Caco-2 (cell line): ENCODE data around the gene TRAPPC6A. TPM values are rescaled to one million over a fixed set of nuclear protein-coding genes. Genes with fewer than 3 reads are reported as not detected.

Source experiments
- BruUV-seq: library from RNA; stranded (reverse); fragments of 400-500 nt; replicated peaks from 2 replicates; lab custom pipeline; 2021; lab: Mats Ljungman, UMichigan
- CTCF ChIA-PET: fragments of 300-600 bp; sonication (Branson Sonifier 250); formaldehyde crosslinking; loops from one replicate; lab custom pipeline; 2022; ENCODE audit warnings: antibody characterized with exemption; lab: Charles Lee
- POLR2A ChIA-PET: fragments of 300-600 bp; sonication (Branson Sonifier 250); formaldehyde crosslinking; loops from one replicate; lab custom pipeline; 2022; ENCODE audit warnings: antibody characterized with exemption; lab: Charles Lee
- DNase-seq, 2 experiments: peaks; one replicate each; pipeline versions ENCODE4 v3.0.0 to v3.0.0-alpha.2; 2020 to 2022
- H3K27me3 ChIP-seq: replicated peaks from 2 replicates; pipeline ENCODE4 v1.6.0; 2011; ENCODE audit warnings: low read length; ENCODE audit not compliant: control insufficient read depth, insufficient read depth
- H3K36me3 ChIP-seq: 2 replicates; pipeline ENCODE4 v1.5.1; 2011; ENCODE audit warnings: low read length; ENCODE audit not compliant: control insufficient read depth, insufficient read depth
- H3K4me1 ChIP-seq: fragments of 250-450 bp; sonication (Bioruptor Pico); 2 replicates; pipeline ENCODE4 v1.5.1; 2020; ENCODE audit warnings: mild to moderate bottlenecking
- H3K4me3 ChIP-seq: 2 replicates; pipeline ENCODE4 v1.5.1; 2011; ENCODE audit warnings: low read depth, mild to moderate bottlenecking, control low read depth, low read length
- H3K9me3 ChIP-seq: fragments of 250-450 bp; sonication (Bioruptor Pico); 2 replicates; pipeline ENCODE4 v1.5.1; 2020; ENCODE audit warnings: mild to moderate bottlenecking, moderate library complexity
- H3K27ac Mint-ChIP-seq: one replicate; pipeline ENCODE4 v1.8.0; 2022; ENCODE audit warnings: mixed read lengths; ENCODE audit not compliant: unreplicated experiment
- H3K27me3 Mint-ChIP-seq: one replicate; pipeline ENCODE4 v1.8.0; 2022; ENCODE audit warnings: mixed read lengths; ENCODE audit not compliant: insufficient read depth, unreplicated experiment
- H3K36me3 Mint-ChIP-seq: one replicate; pipeline ENCODE4 v1.8.0; 2022; ENCODE audit warnings: mild to moderate bottlenecking, mixed read lengths; ENCODE audit not compliant: insufficient read depth, unreplicated experiment
- H3K4me1 Mint-ChIP-seq: one replicate; pipeline ENCODE4 v1.8.0; 2022; ENCODE audit warnings: low read depth, mixed read lengths; ENCODE audit not compliant: unreplicated experiment
- H3K4me3 Mint-ChIP-seq: one replicate; pipeline ENCODE4 v1.8.0; 2022; ENCODE audit warnings: mild to moderate bottlenecking, moderate library complexity, mixed read lengths; ENCODE audit not compliant: unreplicated experiment
- H3K9me3 Mint-ChIP-seq: one replicate; pipeline ENCODE4 v1.8.0; 2022; ENCODE audit warnings: mixed read lengths; ENCODE audit not compliant: unreplicated experiment
- intact Hi-C: fragments of 100-400 bp; cut with micrococcal nuclease; formaldehyde crosslinking; loops from one replicate; pipeline ENCODE4 v1.10.0; 2022; ENCODE audit not compliant: unreplicated experiment
- total RNA-seq: library from RNA; stranded (reverse); gene quantifications from 2 replicates; pipeline ENCODE4 v1.2.3, GENCODE V29; 2022
- TF ChIP-seq, protein P1 (sequence below), 2 experiments: fragments of 200-600 bp in 1 of 2; IDR thresholded peaks; 1 replicate in 1 of 2; 2 replicates in 1 of 2; pipeline versions ENCODE4 v1.5.1 to v1.8.0; 2011 to 2022; ENCODE audit warnings: antibody characterized with exemption in 1 of 2, control low read depth in 1 of 2, inconsistent platforms in 1 of 2, low read depth in 1 of 2, low read length in 1 of 2, mild to moderate bottlenecking in 1 of 2, moderate library complexity in 1 of 2; ENCODE audit not compliant: insufficient read depth in 1 of 2, severe bottlenecking in 1 of 2, unreplicated experiment in 1 of 2

The TRAPPC6A gene
- total RNA-seq, 1 experiment from 2014 or later, result 53.2 TPM

DNA sequence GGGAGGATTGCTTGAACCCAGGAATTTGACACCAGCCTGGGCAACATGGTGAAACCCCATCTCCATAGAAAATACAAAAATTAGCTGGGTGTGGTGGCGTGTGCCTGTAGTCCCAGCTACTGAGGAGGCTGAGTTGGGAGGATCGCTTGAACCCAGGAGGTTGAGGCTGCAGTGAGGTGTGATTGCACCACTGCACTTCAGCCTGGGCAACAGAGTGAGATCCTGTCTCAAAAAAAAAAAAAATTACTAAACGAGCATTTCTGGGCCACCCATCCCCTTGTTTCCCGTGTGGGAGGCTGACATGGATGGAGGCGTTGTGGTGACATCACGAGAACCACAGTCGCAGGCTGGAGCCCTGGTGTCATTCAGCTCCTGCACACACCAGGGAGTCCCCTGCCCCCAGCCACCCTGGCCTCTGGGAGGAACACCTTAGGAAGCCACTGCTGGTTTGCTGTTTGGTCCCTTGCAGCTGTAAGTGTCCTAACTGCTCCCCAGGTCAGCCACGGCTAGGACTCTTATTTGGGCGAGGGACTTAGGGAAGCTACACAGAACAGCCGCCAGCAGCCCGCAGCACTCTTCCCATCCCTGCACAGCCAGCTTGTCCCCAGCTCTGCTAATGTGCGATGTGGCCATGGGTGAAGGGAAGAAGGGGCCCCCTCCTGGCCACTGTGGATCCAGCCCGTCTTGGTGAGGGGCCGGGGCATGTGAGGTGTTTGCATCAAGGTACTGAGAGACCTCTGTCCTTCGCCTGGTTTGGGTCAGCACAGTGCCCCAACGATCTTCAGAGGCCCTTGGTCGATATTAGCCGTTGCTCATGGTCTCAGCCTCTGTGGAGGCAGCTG is 30.0 kb downstream of the TRAPPC6A start:
- peaks cover 2% of the 10 kb centered on the region for H3K36me3 ChIP-seq
- TF ChIP-seq, protein P1, sequence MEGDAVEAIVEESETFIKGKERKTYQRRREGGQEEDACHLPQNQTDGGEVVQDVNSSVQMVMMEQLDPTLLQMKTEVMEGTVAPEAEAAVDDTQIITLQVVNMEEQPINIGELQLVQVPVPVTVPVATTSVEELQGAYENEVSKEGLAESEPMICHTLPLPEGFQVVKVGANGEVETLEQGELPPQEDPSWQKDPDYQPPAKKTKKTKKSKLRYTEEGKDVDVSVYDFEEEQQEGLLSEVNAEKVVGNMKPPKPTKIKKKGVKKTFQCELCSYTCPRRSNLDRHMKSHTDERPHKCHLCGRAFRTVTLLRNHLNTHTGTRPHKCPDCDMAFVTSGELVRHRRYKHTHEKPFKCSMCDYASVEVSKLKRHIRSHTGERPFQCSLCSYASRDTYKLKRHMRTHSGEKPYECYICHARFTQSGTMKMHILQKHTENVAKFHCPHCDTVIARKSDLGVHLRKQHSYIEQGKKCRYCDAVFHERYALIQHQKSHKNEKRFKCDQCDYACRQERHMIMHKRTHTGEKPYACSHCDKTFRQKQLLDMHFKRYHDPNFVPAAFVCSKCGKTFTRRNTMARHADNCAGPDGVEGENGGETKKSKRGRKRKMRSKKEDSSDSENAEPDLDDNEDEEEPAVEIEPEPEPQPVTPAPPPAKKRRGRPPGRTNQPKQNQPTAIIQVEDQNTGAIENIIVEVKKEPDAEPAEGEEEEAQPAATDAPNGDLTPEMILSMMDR (IDR thresholded peaks at IDR 0.05; ENCODE audit: insufficient read depth in 1 of 2, low read depth in 1 of 2, low read length in 1 of 2, severe bottlenecking in 1 of 2, unreplicated experiment in 1 of 2), result no peak
- no peak for DNase-seq
- Mint-ChIP-seq H3K4me1 (no peaks in the 10 kb centered on the region), H3K36me3 (peaks cover 51% of the 10 kb centered on the region), H3K27ac (peak overlapping the region; percentile 48), H3K4me3 (no peak overlapping the region), H3K27me3 (no peaks in the 10 kb centered on the region), H3K9me3 (no peaks in the 10 kb centered on the region)
- H3K4me3 ChIP-seq, result no peak overlapping the region
- POLR2A ChIA-PET, result interaction anchor here (0.7 kb wide), 1 partner anchor 56 kb away, joined by 5 read pairs; no protein-coding TSS in a partner anchor
- H3K4me1 ChIP-seq, result 0 out of 2 replicates have a peak, but pooled peaks cover 6% of the 10 kb centered on the region
- H3K9me3 ChIP-seq, result no peaks in the 10 kb centered on the region
- H3K27me3 ChIP-seq, result no peaks in the 10 kb centered on the region
- no TSS peak for BruUV-seq
- intact Hi-C loops, result no loop called here
- CTCF ChIA-PET, result interaction anchor here (0.7 kb wide), 2 partner anchors 137 to 523 kb away, joined by 3 to 4 read pairs; no protein-coding TSS in a partner anchor

- BruUV-seq, result TSS peak; percentile 30
- Mint-ChIP-seq H3K36me3 (peaks cover 50% of the 10 kb centered on the region), H3K27me3 (no peaks in the 10 kb centered on the region), H3K27ac (no peak overlapping the region), H3K9me3 (no peaks in the 10 kb centered on the region), H3K4me1 (no peaks in the 10 kb centered on the region), H3K4me3 (no peak overlapping the region)
- intact Hi-C loops, result no loop called here
- DNase-seq, result no peak
- H3K36me3 ChIP-seq, result peaks cover 2% of the 10 kb centered on the region
- ChIA-PET CTCF (interaction anchor here (0.7 kb wide), 1 partner anchor 34 kb away, joined by 9 read pairs; no protein-coding TSS in a partner anchor), POLR2A (interaction anchor here (0.7 kb wide), 1 partner anchor 8 kb away, joined by 3 read pairs; no protein-coding TSS in a partner anchor)
- no peaks in the 10 kb centered on the region for H3K27me3 ChIP-seq
- no peaks in the 10 kb centered on the region for H3K4me1 ChIP-seq
- H3K9me3 ChIP-seq, result no peaks in the 10 kb centered on the region
- TF ChIP-seq, protein P1 (IDR thresholded peaks at IDR 0.05; ENCODE audit: insufficient read depth in 1 of 2, low read depth in 1 of 2, low read length in 1 of 2, severe bottlenecking in 1 of 2, unreplicated experiment in 1 of 2), result no peak
- H3K4me3 ChIP-seq, result no peak overlapping the region
Measured at GRCh38 chr19:45146741-45147205, 31.3 kb downstream of the TRAPPC6A start.

- no TSS peak for BruUV-seq
- H3K36me3 ChIP-seq, result peaks cover 2% of the 10 kb centered on the region
- Mint-ChIP-seq H3K27me3 (no peaks in the 10 kb centered on the region), H3K36me3 (peaks cover 50% of the 10 kb centered on the region), H3K4me1 (no peaks in the 10 kb centered on the region), H3K27ac (no peak overlapping the region), H3K9me3 (no peaks in the 10 kb centered on the region), H3K4me3 (no peak overlapping the region)
- intact Hi-C loops, result no loop called here
- POLR2A ChIA-PET, result interaction anchor here (0.7 kb wide), 1 partner anchor 8 kb away, joined by 3 read pairs; no protein-coding TSS in a partner anchor
- no peaks in the 10 kb centered on the region for H3K9me3 ChIP-seq
- TF ChIP-seq, protein P1 (IDR thresholded peaks at IDR 0.05; ENCODE audit: insufficient read depth in 1 of 2, low read depth in 1 of 2, low read length in 1 of 2, severe bottlenecking in 1 of 2, unreplicated experiment in 1 of 2), result no peak
- no peaks in the 10 kb centered on the region for H3K4me1 ChIP-seq
- CTCF ChIA-PET, result interaction anchor here (0.7 kb wide), 1 partner anchor 34 kb away, joined by 9 read pairs; no protein-coding TSS in a partner anchor
- DNase-seq, result no peak
- no peaks in the 10 kb centered on the region for H3K27me3 ChIP-seq
- H3K4me3 ChIP-seq, result no peak overlapping the region
Measured at GRCh38 chr19:45146251-45146650, 31.8 kb downstream of the TRAPPC6A start.
